Nephron progenitor cell (in vitro differentiated cells): ENCODE results near the gene YJU2.

Source experiments
- DNase-seq: peaks from one replicate; pipeline ENCODE4 v3.0.0; 2021
- H3K27ac Mint-ChIP-seq: 2 replicates; pipeline ENCODE4 v1.8.0; 2021; ENCODE audit warnings: mild to moderate bottlenecking, moderate library complexity, mixed read lengths
- H3K27me3 Mint-ChIP-seq: 2 replicates; pipeline ENCODE4 v1.8.0; 2021; ENCODE audit warnings: mild to moderate bottlenecking, low read depth, mixed read lengths; ENCODE audit not compliant: poor library complexity
- H3K36me3 Mint-ChIP-seq: 2 replicates; pipeline ENCODE4 v1.8.0; 2021; ENCODE audit warnings: low read depth, mixed read lengths
- H3K4me1 Mint-ChIP-seq: 2 replicates; pipeline ENCODE4 v1.8.0; 2021; ENCODE audit warnings: mixed read lengths
- H3K4me3 Mint-ChIP-seq: 2 replicates; pipeline ENCODE4 v1.8.0; 2021; ENCODE audit warnings: mild to moderate bottlenecking, moderate library complexity, mixed read lengths
- H3K9me3 Mint-ChIP-seq: 2 replicates; pipeline ENCODE4 v1.8.0; 2021; ENCODE audit warnings: mild to moderate bottlenecking, moderate library complexity, mixed read lengths
- TF ChIP-seq, protein P1 (sequence below): fragments of 200-600 bp; sonication (generic); IDR thresholded peaks from 2 replicates; pipeline ENCODE4 v1.5.0; 2021; ENCODE audit warnings: antibody characterized with exemption

Gene YJU2

GRCh38 chr19:4318460-4318859 lies 71.6 kb downstream of the YJU2 start:
- peaks cover 8% of the 10 kb centered on the region for H3K27me3 Mint-ChIP-seq
- H3K36me3 Mint-ChIP-seq: peaks cover 56% of the 10 kb centered on the region
- H3K9me3 Mint-ChIP-seq: peaks cover 31% of the 10 kb centered on the region
- TF ChIP-seq, protein P1, sequence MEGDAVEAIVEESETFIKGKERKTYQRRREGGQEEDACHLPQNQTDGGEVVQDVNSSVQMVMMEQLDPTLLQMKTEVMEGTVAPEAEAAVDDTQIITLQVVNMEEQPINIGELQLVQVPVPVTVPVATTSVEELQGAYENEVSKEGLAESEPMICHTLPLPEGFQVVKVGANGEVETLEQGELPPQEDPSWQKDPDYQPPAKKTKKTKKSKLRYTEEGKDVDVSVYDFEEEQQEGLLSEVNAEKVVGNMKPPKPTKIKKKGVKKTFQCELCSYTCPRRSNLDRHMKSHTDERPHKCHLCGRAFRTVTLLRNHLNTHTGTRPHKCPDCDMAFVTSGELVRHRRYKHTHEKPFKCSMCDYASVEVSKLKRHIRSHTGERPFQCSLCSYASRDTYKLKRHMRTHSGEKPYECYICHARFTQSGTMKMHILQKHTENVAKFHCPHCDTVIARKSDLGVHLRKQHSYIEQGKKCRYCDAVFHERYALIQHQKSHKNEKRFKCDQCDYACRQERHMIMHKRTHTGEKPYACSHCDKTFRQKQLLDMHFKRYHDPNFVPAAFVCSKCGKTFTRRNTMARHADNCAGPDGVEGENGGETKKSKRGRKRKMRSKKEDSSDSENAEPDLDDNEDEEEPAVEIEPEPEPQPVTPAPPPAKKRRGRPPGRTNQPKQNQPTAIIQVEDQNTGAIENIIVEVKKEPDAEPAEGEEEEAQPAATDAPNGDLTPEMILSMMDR: no peak
- no peak for DNase-seq
- H3K4me1 Mint-ChIP-seq: no peaks in the 10 kb centered on the region
- no peak overlapping the region for H3K27ac Mint-ChIP-seq
- no peak overlapping the region for H3K4me3 Mint-ChIP-seq
